ENCODE results near the gene UNKL.

UNKL gene

DNA sequence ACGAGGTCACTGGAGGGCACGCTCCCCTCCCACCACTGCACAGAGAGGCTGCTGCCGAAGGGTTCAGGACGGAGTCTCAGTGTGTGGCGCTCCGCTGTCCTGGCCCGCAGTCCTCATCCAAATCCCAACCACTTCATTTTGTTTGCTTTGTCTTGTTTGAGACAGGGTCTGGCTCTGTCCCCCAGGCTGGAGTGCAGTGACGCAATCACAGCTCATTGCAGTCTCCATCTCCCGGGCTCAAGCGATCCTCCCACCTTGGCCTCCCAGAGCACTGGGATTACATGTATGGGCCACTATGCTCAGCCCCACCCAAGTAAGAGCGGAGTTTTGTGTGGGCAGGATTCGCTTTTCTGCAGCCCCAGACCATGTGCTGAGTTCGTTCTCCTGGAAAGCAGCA, 12.7 kb downstream of the UNKL start:
- DNase-seq, result no peak

DNA sequence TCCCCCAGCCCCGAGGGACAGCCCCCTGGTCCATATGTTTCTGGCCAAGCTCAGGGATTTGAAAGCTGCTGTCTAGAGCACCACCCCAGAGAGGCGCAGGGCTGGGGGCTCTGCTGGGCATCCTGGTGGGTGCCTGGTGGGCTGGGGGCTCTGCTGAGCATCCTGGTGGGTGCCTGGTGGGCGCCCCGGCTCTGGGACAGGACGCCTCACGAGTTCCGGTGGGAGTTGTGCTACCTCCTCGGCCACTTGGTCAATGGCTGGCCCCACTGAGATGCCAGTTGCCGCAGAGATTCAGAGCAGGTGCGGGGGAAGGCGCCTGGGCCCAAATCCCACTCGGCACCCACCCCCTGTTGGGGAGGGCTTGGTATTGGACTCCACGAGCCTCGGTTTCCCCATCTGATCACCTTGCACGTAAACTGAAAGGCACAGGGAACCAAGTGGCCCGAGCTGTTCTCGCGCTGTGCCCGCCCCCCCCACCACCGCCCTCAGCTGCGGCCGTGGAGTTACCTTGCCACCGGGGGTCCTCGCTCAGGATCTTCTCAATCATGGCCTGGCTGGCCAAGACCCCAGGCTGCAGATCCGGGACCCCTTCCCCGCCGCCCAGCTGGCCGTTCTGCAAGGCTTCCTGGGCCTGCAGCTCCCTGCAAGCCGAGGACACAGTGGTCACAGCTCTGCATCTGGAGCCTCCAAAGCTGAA, 13.3 kb downstream of the UNKL start:
- DNase-seq, result no peak

DNA sequence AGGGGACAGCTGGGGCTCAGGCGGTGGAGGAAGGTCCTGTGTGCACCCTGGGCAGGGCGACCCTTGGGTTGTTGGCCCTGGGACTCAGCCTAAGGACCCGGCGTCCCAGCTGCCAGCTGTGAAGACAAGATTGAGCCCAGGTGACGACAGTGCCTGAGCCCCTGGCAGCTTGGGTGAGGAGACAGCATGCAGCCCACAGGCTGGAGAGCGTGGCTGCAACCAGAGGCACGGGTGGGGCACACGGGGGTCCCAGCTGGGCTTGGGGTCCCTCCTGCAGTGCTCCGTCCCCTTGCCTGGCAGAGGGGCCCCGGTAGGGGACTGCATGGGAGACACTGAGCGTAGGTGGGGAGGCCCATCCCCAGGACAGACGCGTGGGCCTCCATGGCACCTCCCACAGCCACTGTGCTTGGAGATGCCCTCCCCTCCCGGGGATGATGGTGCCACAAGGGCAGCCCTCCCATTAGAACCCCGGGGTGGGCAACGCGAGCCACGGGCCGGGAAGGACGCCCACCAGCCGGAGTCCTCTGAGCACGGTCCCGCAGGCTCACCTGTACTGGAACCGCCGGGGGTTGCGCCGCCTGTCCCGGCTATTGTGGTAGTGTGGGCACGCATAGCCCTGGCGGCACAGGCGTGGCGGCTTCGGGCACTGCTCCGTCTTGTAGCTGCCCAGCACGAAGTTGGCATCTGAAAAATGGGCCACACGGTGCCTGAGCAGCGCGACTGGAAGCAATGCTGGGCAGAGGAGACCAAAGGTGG, 15.5 kb downstream of the UNKL start:
- no peak for DNase-seq

DNA sequence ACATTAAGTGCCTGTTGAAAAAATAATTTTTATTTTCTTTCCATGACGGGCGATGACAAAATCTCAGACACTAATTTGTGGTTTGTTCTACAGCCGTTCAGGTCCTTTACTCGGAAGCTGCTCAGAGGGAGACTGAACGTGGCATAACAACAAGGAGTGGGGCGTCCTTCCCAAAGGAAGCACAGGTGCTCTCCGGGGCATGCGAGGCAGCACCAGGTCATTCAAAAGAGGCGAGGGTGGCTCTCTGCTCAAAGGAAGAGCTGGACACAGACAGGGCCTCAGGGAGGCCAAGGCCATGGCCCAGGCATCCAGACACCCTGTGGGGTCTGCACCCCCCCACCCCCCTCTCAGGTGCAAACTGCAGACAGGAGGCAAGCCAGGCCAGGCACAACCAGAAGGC, 16.2 kb downstream of the UNKL start:
- DNase-seq, result no peak

DNA sequence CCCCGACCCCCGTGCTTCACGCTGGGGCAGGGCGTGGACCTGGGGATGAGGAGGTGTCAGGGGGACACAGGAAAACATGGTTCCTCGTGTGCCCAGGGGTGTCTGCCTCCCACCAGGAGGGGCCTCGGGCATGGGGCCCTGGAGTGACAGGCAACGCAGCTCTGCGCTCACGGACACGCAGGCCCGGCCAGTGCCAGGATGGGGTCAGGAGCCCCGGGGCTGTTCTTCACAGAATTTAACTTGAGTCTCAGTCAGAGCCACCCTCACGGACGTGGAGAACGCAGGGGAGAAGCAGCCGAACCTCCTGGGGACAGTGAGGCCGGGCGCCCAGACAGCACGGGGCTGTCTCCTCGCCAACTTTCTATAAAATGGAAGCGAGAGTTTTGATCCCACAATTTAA, 16.7 kb downstream of the UNKL start:
- no peak for DNase-seq

DNA sequence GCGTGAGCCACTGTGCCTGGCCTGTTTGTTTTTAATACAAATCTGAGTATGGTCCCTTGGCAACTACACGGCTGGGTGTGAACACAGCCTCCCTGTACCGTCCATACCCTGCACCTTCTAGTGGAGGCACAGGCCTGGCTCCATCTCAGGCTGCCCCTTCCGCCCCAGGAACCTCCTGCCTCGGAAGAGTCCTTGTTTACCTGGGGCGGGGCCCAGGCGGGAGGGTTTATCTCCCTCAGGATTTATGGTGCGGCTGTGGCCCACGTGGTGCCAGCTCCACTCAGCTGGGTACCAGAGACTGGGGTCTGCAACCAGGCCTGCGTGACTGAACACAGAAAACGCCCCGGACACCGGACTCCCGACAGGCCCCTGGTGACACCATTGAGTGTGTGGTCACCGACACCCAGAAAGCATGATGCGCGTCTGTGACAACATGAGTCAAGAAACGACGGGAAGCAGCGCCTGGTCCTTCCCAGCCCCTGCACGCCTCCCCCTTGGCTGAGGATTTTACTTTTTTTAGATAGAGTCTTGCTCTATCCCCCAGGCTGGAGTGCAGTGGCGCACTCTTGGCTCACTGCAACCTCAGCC, 19.0 kb downstream of the UNKL start:
- DNase-seq, result no peak

DNA sequence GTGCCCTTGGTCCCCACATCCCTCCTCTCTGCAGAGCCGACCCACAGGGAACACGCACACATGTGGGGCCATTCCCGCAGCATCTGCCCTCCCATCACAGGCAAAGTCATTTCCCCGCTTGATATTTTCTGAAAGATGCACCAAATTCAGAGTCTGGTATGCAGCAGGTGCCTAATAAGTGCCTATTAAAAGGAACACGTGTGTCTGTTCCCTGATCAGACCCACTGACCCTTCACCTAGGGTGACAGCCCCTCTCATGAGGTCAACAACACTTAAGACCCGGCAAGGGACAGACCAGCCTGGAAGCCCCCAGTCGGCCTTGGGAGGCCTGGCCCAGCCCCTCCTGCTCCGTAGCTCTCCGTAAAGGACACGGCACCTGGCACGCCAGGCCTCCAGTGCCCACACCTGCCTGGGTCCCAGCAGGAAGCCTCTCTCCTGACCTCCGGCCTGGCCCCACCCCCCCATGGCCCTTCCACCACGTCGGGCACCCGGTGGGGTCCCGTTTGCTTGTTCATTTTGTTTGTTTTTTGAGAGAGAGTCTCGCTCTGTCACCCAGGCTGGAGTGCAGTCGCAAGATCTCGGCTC, 20.0 kb downstream of the UNKL start:
- no peak for DNase-seq

DNA sequence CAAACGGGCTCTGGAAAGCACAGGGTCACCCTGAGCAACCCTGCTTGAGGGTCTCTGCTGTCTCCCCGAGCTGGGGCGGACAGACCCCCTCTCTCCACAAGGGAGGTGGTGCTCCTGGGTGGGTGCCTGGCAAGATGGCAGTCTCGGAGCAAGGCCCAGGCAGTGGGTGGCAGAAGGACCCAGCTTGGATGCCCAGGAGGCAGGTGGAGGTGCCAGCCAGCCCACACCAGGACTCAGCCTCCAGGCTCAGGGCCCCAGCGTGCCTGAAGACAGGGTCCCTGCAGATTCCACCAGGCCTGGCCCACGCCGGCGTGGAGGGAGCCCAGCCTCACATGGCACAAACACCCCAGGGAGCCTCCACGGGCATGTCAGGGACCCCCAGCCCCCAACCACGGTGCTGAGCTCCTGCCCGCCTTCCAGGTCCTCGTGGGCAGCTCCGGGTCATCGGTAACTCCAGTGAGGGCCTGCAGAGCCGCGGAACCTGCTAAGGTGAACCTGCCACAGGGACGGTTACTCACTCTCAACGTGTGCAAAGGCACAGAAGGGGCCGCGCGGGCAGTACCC, 20.8 kb downstream of the UNKL start:
- DNase-seq, result no peak

DNA sequence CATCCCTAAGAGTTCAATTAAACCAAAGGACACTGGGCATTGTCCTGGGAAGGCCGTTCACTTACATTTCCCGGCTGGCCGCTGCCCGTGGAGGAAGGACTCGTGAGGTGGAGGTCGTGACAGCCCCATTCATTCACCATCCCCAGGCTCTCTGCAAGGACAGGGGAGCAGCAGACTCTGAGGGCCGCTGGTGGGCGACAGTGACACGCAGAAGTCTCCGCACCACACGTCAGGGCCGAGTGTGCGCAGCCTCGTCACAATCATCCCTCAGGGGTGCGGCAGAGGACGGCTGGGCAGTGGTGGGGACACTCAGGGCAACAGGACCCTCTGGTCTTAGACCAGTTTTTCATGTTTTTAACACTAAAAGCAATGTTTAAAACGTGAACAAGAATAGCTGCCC, 21.7 kb downstream of the UNKL start:
- no peak for DNase-seq

DNA sequence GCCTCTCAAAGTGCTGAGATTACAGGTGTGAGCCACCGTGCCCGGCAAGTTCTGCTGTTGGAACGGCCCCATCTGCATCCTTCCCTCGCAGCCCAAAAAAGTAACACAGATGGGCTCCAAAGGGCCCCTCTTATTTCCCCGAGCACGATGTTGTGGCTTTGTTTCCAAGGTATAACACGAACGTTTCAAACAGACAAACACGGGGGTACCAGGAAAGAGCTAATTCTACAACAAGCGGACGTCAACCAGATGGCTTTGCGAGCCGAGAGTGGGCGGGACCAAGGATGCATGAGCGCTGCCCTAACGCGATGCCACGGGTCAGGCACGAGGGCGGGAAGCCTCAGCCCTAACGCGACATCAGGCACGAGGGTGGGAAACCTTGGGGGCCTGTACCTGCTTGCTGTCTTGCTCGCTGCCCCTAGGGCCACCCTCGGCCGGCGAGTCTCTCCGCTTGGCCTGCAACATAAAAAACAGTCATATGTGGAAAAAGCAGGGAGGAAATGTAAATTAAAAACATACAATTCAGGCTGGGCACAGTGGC, 24.2 kb downstream of the UNKL start:
- DNase-seq, result no peak

DNA sequence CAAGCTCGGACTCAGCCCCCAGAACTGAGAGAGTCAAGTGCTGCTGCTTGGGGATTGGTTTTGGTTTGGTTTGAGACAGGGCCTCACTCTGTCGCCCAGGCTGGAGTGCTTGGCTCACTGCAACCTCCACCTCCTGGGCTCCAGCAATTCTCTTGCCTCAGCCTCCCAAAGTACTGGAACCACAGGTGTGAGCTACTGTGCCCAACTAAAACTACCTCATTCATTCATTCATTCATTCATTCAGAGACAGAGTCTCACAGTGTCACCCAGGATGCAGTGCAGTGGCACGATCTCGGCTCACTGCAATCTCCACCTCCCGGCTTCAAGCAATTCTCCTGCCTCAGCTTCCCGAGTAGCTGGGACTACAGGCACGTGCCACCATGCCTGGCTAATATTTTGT, 24.7 kb downstream of the UNKL start:
- no peak for DNase-seq

DNA sequence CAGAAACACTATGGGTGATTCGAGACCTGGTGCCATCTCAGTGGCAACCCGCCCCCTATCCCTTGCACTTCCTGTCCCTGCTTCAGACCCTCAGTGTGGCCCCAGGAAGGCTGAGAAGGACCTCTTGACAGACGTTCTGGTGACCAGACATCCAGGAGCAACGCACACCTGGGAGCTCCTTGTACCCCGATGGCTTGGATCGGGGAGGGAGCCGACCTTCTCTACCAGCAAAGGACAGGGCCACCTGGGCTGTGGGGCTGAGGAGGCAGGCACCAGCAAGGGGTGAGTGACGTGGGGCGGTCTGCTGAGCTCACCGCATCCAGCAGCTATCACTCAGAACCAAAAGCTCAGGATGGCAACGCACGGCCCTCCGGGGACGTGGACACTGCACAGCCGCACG, 27.2 kb downstream of the UNKL start:
- DNase-seq, result no peak

DNA sequence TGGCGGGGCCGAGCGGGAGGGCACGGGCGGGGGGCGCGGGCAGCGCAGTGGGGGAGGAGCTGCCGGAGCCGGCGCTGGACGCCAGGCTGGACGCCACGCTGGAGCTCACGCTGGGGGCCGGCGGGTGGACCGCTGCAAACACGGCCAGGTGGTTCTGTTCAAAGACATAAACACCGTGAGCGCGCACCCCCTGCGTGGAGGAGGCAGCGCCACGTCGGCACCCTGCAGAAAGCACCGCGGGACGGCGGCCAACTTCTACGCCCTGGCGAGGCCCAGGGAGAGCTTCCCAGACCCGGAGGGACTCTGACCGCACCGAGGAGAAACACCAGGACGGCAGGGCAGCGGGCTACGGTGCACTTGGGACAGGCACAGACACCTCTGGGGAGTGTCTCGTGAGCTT, 29.3 kb downstream of the UNKL start:
- DNase-seq, result no peak

DNA sequence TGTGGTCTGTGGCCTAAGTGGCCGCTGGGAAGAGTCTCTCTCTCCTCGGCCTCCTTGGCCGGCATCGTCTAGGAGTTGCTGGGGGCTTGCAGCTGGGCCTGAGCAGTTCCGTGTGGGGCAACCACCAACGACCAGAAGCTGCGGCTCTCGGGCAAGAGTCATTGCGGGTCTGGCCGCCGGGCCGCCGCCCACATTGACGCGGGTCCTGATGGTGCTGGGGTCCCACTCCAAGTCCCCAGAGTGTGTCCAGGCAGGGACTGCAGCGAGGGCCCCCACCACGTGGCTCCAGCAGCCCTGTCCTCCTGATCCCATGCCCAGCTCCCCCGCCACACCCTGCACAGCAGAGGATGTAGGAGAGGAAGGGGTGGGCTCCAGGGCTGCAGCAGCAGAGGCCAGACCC, 30.9 kb downstream of the UNKL start:
- DNase-seq, result no peak

DNA sequence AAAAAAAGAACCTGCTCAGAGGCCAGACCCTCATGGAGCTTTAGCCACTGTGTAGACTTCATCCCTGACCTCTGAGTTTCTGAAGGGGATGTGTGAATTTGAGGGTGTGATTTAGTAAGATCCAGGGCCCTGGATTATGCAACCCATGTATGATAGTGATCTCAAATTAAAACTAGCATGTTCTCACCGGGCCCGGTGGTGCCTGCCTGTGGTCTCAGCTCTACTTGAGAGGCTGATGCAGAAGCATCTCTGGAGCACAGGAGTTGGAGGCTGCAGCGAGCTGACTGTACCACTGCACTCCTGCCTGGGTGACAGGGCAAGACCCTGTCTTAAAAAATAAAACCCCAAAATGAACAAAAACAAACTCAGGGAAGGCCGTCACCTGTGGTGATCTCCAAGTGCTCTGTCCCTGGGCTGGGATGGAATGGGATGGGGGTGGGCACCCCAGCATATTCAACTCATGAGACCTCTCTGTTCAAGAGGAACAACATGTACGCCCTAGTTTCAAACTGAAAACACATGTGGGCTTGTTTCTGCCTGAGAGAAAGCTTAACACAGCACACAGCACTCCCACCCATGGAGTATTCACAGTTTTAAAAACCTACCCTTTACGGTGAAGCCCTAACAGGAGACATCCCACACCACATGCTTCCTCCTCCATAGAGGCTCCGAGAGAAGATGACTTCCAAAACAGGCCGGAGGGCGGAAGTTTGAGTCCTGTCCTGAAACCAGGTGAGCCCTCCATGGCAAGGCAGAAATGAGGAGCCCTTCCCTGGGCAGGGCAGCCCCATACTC, 32.7 kb downstream of the UNKL start:
- DNase-seq, result no peak

DNA sequence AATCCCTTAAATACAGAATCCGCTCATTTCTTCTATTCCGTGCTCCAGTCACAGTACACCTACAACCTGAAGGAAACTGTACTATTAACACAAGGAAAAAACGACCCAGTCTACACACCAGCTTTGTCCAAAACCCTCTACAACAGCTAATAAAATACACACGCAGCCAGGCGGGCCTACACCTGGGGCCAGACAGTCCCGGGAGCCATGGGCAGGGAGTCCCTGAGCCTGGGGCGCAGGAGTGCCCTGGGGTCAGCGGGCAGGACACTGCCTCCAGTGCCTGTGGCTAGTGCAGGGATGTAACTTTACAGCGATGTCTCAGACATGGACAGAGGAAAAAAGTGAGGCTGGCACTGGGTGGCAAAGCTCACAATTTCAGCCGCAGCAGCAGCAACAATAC, 34.3 kb downstream of the UNKL start:
- no peak for DNase-seq

DNA sequence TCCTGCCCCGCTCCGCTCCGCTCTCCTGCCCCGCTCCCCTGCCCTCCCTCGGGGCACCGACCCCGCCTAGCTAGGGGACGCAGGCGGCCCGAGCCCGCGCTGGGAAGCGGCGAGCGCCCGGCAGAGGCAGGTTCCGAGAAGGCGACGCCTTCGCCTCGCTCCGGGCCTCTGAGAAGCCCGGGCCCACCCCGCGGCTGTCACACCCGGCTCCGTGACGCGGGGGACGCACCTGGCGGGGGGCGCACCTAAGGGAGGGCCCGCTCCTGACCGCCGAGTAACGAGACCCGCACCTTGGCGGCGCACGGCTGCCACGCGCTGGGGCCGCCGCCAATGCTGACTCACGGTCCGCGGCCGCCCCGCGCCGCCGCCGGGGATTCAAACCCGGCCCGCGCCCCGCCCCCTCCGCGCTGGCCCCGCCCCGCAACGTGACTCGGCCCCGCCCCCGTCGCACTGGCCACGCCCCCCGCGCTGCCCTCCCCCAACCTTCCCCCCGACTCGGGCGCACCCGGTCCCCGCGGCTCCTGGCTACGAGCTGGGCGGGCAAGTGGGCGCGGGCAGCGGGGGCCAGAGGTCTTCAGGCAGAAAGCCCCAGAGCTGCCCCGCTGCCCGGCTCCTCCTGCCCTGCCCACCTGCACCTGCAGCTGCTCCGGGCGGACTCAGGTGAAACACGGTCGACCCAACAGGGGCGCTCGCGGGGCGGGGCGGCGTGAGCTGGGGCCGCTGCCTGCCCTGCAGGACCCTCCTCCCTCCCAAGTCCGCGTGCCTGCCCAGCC, 35.0 kb downstream of the UNKL start:
- DNase-seq, result peak; percentile 48 to 66 (median 59)

DNA sequence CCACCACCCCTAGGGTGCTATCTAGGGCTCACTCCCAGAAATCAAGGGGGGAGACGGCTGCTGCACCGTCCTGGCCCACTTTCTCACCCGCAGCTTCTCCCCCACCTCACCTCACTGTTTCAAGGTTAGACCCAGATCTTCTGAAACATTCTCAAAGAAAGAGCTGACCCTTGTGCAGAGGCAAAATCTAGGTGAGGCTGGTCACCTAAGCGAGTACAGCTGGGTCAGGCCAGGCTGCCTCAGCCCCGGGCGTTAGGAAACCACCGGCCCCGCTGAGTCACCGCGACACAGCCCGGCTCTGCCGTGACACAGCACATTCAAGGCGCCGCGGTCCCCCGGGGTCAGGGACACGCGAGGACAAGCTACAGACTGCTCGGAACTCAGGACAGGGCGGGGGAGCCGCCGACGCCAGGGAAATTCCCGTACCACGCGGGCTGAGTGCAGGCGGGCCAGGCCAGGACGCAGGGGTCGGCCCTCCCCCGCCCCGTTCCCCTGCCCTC, 35.6 kb downstream of the UNKL start:
- peak; percentile 39 to 61 (median 55) for DNase-seq

DNA sequence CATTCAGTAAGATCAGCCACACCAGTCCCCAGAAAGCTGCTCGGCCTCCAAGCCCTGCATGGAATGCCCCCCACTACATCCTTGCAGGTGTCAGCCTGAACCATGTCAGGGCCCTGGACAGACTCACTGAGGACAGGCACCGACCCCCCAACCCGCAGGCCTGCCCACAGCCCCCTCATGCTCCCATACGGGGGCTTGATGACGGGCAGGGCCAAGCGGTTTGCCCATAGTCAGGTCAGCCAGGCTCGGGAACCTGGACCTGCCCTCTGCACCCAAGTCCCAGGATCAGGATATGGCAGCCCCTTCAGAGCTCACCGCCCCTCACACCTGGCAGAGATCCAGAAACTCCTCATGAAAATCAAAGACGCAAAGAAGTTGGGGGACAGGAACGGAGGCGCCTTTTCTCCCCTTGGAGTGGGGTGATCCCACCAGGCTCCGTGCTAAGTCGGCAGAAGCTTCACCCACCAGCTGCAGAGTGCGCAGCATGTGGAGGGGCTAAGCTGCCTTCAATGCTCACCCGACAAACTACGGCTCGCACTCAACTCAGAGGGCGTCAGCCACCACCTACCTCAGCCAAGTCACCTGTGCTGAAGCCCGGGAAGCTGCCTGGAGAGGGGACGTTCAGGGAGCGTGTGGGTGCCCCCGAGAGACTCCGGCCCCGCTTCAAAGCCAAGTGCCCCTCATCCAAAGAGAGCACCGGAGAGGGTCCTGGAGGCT, 36.3 kb downstream of the UNKL start:
- DNase-seq, result no peak

DNA sequence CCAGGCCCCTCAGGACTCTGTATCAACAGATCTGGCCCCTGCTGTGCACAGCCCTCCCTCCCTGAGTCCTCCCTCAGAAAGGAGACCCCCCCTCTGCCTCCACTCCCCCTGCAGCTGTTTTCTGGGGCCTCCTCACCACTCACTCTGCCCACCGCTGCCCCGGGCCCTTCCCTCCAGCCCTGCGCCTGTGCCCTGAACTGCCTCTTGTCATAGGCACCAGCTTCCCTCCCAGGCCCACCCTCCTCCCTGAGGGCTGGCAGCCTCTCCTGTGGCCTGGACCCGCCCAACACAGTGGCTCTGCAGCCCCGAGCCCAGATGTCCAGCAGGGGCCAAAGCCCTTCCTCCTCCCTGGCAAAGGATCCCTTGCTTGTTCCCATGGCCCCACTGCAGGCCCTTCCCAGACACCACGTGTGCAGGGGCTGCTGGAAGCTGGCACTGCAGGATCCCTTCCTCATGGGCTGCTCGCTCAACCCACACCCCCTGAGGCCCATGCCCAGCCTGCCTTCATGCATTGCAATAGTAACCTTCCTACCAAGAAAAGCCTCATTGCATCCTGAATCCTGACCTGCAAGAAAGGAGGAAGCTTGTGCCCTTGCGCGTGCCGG, 37.0 kb downstream of the UNKL start:
- DNase-seq, result no peak

All from T-helper 2 cell (primary cell).